Measurements from ENCODE around the gene SYNRG. TPM values are rescaled to one million over a fixed set of nuclear protein-coding genes. Genes with fewer than 3 reads are reported as not detected.
A peak's percentile ranks its signal among the peaks of the same experiment; 100 is the strongest.

SYNRG gene
- total RNA-seq, 1 donor from 2014 or later: 26.1 TPM

- DNase-seq: no peak
These were observed 3.3 kb downstream of the SYNRG start for GRCh38 chr17:37605813-37606505.

GRCh38 chr17:37605081-37605480 lies 4.1 kb downstream of the SYNRG start:
- no peak for DNase-seq

GRCh38 chr17:37604556-37604955 lies 4.7 kb downstream of the SYNRG start:
- no peak for DNase-seq

GRCh38 chr17:37598145-37598544 lies 11.1 kb downstream of the SYNRG start:
- no peak for DNase-seq

- no peak for DNase-seq
These were observed 16.9 kb downstream of the SYNRG start for GRCh38 chr17:37592291-37592690.

- no peak for DNase-seq
These were observed 24.2 kb downstream of the SYNRG start for GRCh38 chr17:37585066-37585465.

- no peak for DNase-seq
These were observed 32.9 kb downstream of the SYNRG start for GRCh38 chr17:37576281-37576680.

- no peak for DNase-seq
These were observed 34.8 kb downstream of the SYNRG start for GRCh38 chr17:37574427-37574826.

- no peak for DNase-seq
These were observed 37.5 kb downstream of the SYNRG start for GRCh38 chr17:37571674-37572073.

- no peak for DNase-seq
These were observed 38.6 kb downstream of the SYNRG start for GRCh38 chr17:37570527-37571093.

GRCh38 chr17:37568350-37569053 lies 40.7 kb downstream of the SYNRG start:
- DNase-seq: no peak

GRCh38 chr17:37567538-37567937 lies 41.7 kb downstream of the SYNRG start:
- no peak for DNase-seq

GRCh38 chr17:37567137-37567536 lies 42.1 kb downstream of the SYNRG start:
- DNase-seq: no peak

GRCh38 chr17:37564252-37564651 lies 45.0 kb downstream of the SYNRG start:
- DNase-seq: no peak

- no peak for DNase-seq
These were observed 47.0 kb downstream of the SYNRG start for GRCh38 chr17:37562016-37562745.

GRCh38 chr17:37558299-37558698 lies 50.9 kb downstream of the SYNRG start:
- DNase-seq: no peak

- DNase-seq: no peak
These were observed 51.7 kb downstream of the SYNRG start for GRCh38 chr17:37557482-37557881.

GRCh38 chr17:37555386-37555785 lies 53.8 kb downstream of the SYNRG start:
- DNase-seq: no peak

GRCh38 chr17:37553401-37553966 lies 55.7 kb downstream of the SYNRG start:
- no peak for DNase-seq

GRCh38 chr17:37551788-37552187 lies 57.4 kb downstream of the SYNRG start:
- no peak for DNase-seq

- DNase-seq: no peak
These were observed 61.2 kb downstream of the SYNRG start for GRCh38 chr17:37547986-37548385.

- peak; percentile 92 for DNase-seq
These were observed 62.9 kb downstream of the SYNRG start for GRCh38 chr17:37546302-37546701.

GRCh38 chr17:37545486-37545885 lies 63.7 kb downstream of the SYNRG start:
- DNase-seq: no peak

Data from skin of body (tissue), 2 donors.